T-helper 9 cell (primary cell): Measurements from ENCODE around the gene CACNA1C.

Experiments
- DNase-seq: peaks from one replicate; pipeline ENCODE4 v3.0.0-alpha.2; 2020

CACNA1C gene

GRCh38 chr12:2332236-2332635 lies 279.4 kb downstream of the CACNA1C start:
- DNase-seq: no peak

GRCh38 chr12:2332947-2333346 lies 280.2 kb downstream of the CACNA1C start:
- no peak for DNase-seq

- no peak for DNase-seq
Measured at GRCh38 chr12:2333491-2334195, 280.9 kb downstream of the CACNA1C start.

GRCh38 chr12:2334271-2334670 lies 281.5 kb downstream of the CACNA1C start:
- no peak for DNase-seq

GRCh38 chr12:2334689-2335088 lies 281.9 kb downstream of the CACNA1C start:
- DNase-seq: no peak

GRCh38 chr12:2335109-2335508 lies 282.3 kb downstream of the CACNA1C start:
- no peak for DNase-seq

- no peak for DNase-seq
Measured at GRCh38 chr12:2335513-2335912, 282.7 kb downstream of the CACNA1C start.

- DNase-seq: no peak
Measured at GRCh38 chr12:2335916-2336315, 283.1 kb downstream of the CACNA1C start.

GRCh38 chr12:2336409-2336829 lies 283.6 kb downstream of the CACNA1C start:
- DNase-seq: no peak

GRCh38 chr12:2337031-2338010 lies 284.5 kb downstream of the CACNA1C start:
- no peak for DNase-seq

GRCh38 chr12:2338381-2338780 lies 285.6 kb downstream of the CACNA1C start:
- DNase-seq: no peak

- no peak for DNase-seq
Measured at GRCh38 chr12:2338991-2339431, 286.2 kb downstream of the CACNA1C start.

- DNase-seq: no peak
Measured at GRCh38 chr12:2341051-2341751, 288.4 kb downstream of the CACNA1C start.

GRCh38 chr12:2341871-2342270 lies 289.1 kb downstream of the CACNA1C start:
- DNase-seq: no peak

- no peak for DNase-seq
Measured at GRCh38 chr12:2343681-2344080, 290.9 kb downstream of the CACNA1C start.

GRCh38 chr12:2344476-2344875 lies 291.7 kb downstream of the CACNA1C start:
- no peak for DNase-seq

- DNase-seq: no peak
Measured at GRCh38 chr12:2344885-2345284, 292.1 kb downstream of the CACNA1C start.

- no peak for DNase-seq
Measured at GRCh38 chr12:2345902-2346301, 293.1 kb downstream of the CACNA1C start.

- no peak for DNase-seq
Measured at GRCh38 chr12:2346416-2346815, 293.6 kb downstream of the CACNA1C start.

GRCh38 chr12:2347137-2347843 lies 294.5 kb downstream of the CACNA1C start:
- no peak for DNase-seq

- no peak for DNase-seq
Measured at GRCh38 chr12:2347844-2348481, 295.2 kb downstream of the CACNA1C start.

GRCh38 chr12:2348482-2348852 lies 295.7 kb downstream of the CACNA1C start:
- no peak for DNase-seq
